ENCODE measurements around the gene CDK4. TPM values are rescaled to one million over a fixed set of nuclear protein-coding genes. Genes with fewer than 3 reads are reported as not detected.

Gene CDK4
- total and polyA plus RNA-seq, 2 of the 13 experiments (the other 11 are each of a cell fraction or from before 2014, with no cell fraction given), result 191 to 209 TPM

DNA sequence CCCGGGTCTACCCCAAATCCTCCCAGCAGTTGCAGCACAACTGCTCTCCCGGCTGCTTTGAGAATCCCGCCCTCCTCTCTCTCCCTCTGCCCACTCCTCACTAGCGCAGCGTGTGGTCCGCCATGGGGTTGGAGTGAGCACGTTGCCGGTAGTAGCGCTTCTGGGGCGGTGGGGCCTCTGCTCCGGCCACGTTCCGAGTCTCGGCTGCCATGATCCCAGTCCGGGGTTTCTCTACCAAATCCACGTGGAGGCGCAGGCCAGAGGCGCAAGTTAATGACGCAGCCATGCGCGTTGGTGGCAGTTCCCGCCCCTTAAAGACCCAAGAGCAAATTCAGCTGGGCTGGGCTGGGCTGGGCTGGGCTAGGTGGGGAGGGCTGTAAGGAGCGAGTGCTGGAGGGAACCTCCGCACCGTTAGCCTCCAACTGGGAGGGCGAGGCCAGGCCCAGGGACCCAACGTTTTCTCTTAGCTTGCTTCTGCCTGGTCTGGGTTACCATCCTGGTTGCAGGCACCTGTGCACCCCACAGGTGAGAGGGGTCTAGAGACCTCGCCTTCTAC is 19.8 kb upstream of the CDK4 start, which contains the start of gene METTL1 (continued):
- TF ChIP-seq ZNF30 (CRISPR knock-in tag; IDR thresholded peaks at IDR 0.05), result 0 out of 2 replicates have a peak, but pooled peaks have one; percentile 90
- no peak for TF ChIP-seq CBX2 (IDR thresholded peaks at IDR 0.05; ENCODE audit: low read depth, low read length)
- 0 out of 2 replicates have a peak, but pooled peaks have one; percentile 58 for TF ChIP-seq CBX2 (CRISPR knock-in tag; IDR thresholded peaks at IDR 0.05; ENCODE audit: low read depth)
- TF ChIP-seq SUZ12 (IDR thresholded peaks at IDR 0.05; ENCODE audit: low read depth, low read length), result no peak
- TF ChIP-seq, protein P1, sequence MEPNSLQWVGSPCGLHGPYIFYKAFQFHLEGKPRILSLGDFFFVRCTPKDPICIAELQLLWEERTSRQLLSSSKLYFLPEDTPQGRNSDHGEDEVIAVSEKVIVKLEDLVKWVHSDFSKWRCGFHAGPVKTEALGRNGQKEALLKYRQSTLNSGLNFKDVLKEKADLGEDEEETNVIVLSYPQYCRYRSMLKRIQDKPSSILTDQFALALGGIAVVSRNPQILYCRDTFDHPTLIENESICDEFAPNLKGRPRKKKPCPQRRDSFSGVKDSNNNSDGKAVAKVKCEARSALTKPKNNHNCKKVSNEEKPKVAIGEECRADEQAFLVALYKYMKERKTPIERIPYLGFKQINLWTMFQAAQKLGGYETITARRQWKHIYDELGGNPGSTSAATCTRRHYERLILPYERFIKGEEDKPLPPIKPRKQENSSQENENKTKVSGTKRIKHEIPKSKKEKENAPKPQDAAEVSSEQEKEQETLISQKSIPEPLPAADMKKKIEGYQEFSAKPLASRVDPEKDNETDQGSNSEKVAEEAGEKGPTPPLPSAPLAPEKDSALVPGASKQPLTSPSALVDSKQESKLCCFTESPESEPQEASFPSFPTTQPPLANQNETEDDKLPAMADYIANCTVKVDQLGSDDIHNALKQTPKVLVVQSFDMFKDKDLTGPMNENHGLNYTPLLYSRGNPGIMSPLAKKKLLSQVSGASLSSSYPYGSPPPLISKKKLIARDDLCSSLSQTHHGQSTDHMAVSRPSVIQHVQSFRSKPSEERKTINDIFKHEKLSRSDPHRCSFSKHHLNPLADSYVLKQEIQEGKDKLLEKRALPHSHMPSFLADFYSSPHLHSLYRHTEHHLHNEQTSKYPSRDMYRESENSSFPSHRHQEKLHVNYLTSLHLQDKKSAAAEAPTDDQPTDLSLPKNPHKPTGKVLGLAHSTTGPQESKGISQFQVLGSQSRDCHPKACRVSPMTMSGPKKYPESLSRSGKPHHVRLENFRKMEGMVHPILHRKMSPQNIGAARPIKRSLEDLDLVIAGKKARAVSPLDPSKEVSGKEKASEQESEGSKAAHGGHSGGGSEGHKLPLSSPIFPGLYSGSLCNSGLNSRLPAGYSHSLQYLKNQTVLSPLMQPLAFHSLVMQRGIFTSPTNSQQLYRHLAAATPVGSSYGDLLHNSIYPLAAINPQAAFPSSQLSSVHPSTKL (CRISPR knock-in tag; IDR thresholded peaks at IDR 0.05), result no peak; the same call in 1 of the 2 replicates
- TF ChIP-seq, protein P2, sequence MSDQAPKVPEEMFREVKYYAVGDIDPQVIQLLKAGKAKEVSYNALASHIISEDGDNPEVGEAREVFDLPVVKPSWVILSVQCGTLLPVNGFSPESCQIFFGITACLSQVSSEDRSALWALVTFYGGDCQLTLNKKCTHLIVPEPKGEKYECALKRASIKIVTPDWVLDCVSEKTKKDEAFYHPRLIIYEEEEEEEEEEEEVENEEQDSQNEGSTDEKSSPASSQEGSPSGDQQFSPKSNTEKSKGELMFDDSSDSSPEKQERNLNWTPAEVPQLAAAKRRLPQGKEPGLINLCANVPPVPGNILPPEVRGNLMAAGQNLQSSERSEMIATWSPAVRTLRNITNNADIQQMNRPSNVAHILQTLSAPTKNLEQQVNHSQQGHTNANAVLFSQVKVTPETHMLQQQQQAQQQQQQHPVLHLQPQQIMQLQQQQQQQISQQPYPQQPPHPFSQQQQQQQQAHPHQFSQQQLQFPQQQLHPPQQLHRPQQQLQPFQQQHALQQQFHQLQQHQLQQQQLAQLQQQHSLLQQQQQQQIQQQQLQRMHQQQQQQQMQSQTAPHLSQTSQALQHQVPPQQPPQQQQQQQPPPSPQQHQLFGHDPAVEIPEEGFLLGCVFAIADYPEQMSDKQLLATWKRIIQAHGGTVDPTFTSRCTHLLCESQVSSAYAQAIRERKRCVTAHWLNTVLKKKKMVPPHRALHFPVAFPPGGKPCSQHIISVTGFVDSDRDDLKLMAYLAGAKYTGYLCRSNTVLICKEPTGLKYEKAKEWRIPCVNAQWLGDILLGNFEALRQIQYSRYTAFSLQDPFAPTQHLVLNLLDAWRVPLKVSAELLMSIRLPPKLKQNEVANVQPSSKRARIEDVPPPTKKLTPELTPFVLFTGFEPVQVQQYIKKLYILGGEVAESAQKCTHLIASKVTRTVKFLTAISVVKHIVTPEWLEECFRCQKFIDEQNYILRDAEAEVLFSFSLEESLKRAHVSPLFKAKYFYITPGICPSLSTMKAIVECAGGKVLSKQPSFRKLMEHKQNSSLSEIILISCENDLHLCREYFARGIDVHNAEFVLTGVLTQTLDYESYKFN (CRISPR knock-in tag; conservative IDR thresholded peaks at IDR 0.05), result peak; percentile 75
- no peak for TF ChIP-seq EED (CRISPR knock-in tag; IDR thresholded peaks at IDR 0.05)
- TF ChIP-seq RBAK (CRISPR knock-in tag; IDR thresholded peaks at IDR 0.05), result no peak
- TF ChIP-seq MEIS2 (CRISPR knock-in tag; IDR thresholded peaks at IDR 0.05), result no peak
- TF ChIP-seq TFE3 (CRISPR knock-in tag; IDR thresholded peaks at IDR 0.05), result peak; percentile 63
- TF ChIP-seq ZNF547 (CRISPR knock-in tag; IDR thresholded peaks at IDR 0.05), result peak; percentile 55
- peak; percentile 89 for TF ChIP-seq ARNT2 (CRISPR knock-in tag; IDR thresholded peaks at IDR 0.05; ENCODE audit: low read depth)
- no peak for TF ChIP-seq HMGA1 (CRISPR knock-in tag; conservative IDR thresholded peaks at IDR 0.05)
- 0 out of 2 replicates have a peak, but pooled peaks have one; percentile 66 for TF ChIP-seq ZNF205 (CRISPR knock-in tag; IDR thresholded peaks at IDR 0.05)
- TF ChIP-seq SETDB1 (CRISPR knock-in tag; IDR thresholded peaks at IDR 0.05; ENCODE audit: borderline replicate concordance), result no peak
- TF ChIP-seq HOXA9 (CRISPR knock-in tag; IDR thresholded peaks at IDR 0.05; ENCODE audit: borderline replicate concordance), result no peak; the same call in 1 of the 2 replicates
- peak; percentile 90 for TF ChIP-seq ZNF331 (CRISPR knock-in tag; IDR thresholded peaks at IDR 0.05)
- TF ChIP-seq, protein P3, sequence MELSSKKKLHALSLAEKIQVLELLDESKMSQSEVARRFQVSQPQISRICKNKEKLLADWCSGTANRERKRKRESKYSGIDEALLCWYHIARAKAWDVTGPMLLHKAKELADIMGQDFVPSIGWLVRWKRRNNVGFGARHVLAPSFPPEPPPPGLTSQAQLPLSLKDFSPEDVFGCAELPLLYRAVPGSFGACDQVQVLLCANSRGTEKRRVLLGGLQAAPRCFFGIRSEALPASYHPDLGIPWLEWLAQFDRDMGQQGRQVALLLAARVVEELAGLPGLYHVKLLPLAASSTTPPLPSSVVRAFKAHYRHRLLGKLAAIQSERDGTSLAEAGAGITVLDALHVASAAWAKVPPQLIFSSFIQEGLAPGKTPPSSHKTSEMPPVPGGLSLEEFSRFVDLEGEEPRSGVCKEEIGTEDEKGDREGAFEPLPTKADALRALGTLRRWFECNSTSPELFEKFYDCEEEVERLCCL (CRISPR knock-in tag; IDR thresholded peaks at IDR 0.05; ENCODE audit: borderline replicate concordance), result no peak
